ENCODE results near the gene ALDH1A1.

Gene ALDH1A1

DNA sequence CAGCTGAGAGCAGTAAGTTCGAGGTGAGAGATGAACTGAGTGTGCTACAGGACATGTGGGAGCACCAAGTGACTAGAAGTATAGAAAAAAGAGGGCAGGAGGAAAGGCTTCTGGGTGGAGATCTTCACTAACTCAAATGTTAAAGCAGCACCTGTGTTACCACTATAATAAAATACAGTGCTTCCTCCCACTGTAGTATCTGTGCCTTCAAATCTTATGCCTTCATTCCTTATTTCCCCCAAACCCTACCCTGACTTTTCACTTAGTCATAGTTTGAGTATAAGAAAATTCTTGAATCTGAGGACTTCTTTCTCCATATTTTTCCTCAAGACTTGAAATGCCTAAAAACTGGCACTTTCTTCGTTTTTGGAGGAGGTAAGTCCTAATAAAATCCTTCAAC, 61.8 kb downstream of the ALDH1A1 start (continued):
- TF ChIP-seq ZNF777 (tag by site-specific recombination; IDR thresholded peaks at IDR 0.05; ENCODE audit: borderline replicate concordance) (no peak), ZNF521 (tag by site-specific recombination; IDR thresholded peaks at IDR 0.05) (no peak), KLF1 (tag by site-specific recombination; IDR thresholded peaks at IDR 0.05) (no peak)

- ChIA-PET POLR2A (no interaction called here), CTCF (interaction anchor here (0.6 to 1.7 kb wide), 4 partner anchors 17 to 134 kb away, joined by 3 to 4 read pairs (median 3); no protein-coding TSS in a partner anchor)
- Histone ChIP-seq H3K4me1 (ENCODE audit: control insufficient read depth, insufficient read depth, low read length) (no peaks in the 10 kb centered on the region), H3K27ac (ENCODE audit: extremely low read depth, low read depth, low read length) (no peak overlapping the region), H3K4me3 (ENCODE audit: low read depth, low read length) (no peak overlapping the region), H3K9me3 (ENCODE audit: control insufficient read depth, insufficient read depth, low read depth, low read length) (no peaks in the 10 kb centered on the region), H3K36me3 (ENCODE audit: control insufficient read depth in 2 of 2, insufficient read depth in 1 of 2, low read length in 2 of 2) (no peaks in the 10 kb centered on the region)
- TF ChIP-seq ZNF777 (tag by site-specific recombination; IDR thresholded peaks at IDR 0.05; ENCODE audit: borderline replicate concordance) (no peak), ZNF529 (tag by site-specific recombination; IDR thresholded peaks at IDR 0.05; ENCODE audit: insufficient replicate concordance) (no peak), ZNF274 (IDR thresholded peaks at IDR 0.05; ENCODE audit: low read length) (no peak), ZNF274 (tag by site-specific recombination; IDR thresholded peaks at IDR 0.05; ENCODE audit: borderline replicate concordance) (no peak), ZNF843 (tag by site-specific recombination; IDR thresholded peaks at IDR 0.05) (no peak), ZNF404 (tag by site-specific recombination; IDR thresholded peaks at IDR 0.05) (no peak), HIC1 (tag by site-specific recombination; IDR thresholded peaks at IDR 0.05) (no peak), TRIM28 (IDR thresholded peaks at IDR 0.05; ENCODE audit: borderline replicate concordance, low read length) (no peak), KLF8 (tag by site-specific recombination; IDR thresholded peaks at IDR 0.05) (no peak), ZNF530 (tag by site-specific recombination; IDR thresholded peaks at IDR 0.05; ENCODE audit: low read depth) (no peak)
Observed at GRCh38 chr9:72888943-72889342, 63.9 kb downstream of the ALDH1A1 start.

DNA sequence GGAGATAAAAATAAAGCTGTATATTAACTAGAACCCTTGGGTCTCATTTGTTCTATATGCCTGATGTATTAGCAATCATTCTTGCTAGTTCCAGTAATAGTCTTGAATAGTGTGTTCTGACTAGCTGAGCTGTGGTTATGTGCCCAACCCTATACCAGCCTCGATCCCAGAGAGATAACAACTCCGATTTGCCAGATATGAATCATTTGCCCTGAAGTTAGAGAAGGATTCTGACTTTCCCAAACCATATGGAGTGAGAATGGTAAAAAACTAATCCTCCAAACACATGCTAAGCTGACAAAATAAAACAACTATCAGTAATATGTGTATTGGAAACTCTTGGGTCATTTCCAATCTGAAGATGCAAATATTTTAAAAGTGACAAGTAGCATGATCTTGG, 64.8 kb downstream of the ALDH1A1 start:
- ChIA-PET POLR2A (no interaction called here), CTCF (interaction anchor here (1.7 kb wide), 1 partner anchor 16 kb away, joined by 4 read pairs; no protein-coding TSS in a partner anchor)
- Histone ChIP-seq H3K27ac (ENCODE audit: extremely low read depth, low read depth, low read length) (no peak overlapping the region), H3K36me3 (ENCODE audit: control insufficient read depth in 2 of 2, insufficient read depth in 1 of 2, low read length in 2 of 2) (no peaks in the 10 kb centered on the region), H3K9me3 (ENCODE audit: control insufficient read depth, insufficient read depth, low read depth, low read length) (no peaks in the 10 kb centered on the region), H3K4me3 (ENCODE audit: low read depth, low read length) (no peak overlapping the region), H3K4me1 (ENCODE audit: control insufficient read depth, insufficient read depth, low read length) (no peaks in the 10 kb centered on the region)
- TF ChIP-seq, protein P1, sequence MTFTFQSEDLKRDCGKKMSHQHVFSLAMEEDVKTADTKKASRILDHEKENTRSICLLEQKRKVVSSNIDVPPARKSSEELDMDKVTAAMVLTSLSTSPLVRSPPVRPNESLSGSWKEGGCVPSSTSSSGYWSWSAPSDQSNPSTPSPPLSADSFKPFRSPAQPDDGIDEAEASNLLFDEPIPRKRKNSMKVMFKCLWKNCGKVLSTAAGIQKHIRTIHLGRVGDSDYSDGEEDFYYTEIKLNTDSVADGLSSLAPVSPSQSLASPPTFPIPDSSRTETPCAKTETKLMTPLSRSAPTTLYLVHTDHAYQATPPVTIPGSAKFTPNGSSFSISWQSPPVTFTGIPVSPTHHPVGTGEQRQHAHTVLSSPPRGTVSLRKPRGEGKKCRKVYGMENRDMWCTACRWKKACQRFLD (tag by site-specific recombination; IDR thresholded peaks at IDR 0.05) = no peak
- no peak for TF ChIP-seq ZNF121 (tag by site-specific recombination; IDR thresholded peaks at IDR 0.05)
- TF ChIP-seq ZNF530 (tag by site-specific recombination; IDR thresholded peaks at IDR 0.05; ENCODE audit: low read depth) = no peak
- no peak for TF ChIP-seq ZNF335 (tag by site-specific recombination; conservative IDR thresholded peaks at IDR 0.05)
- no peak for TF ChIP-seq ZNF366 (tag by site-specific recombination; conservative IDR thresholded peaks at IDR 0.05)
- no peak for TF ChIP-seq ZNF37A (tag by site-specific recombination; IDR thresholded peaks at IDR 0.05)
- TF ChIP-seq ZNF473 (tag by site-specific recombination; IDR thresholded peaks at IDR 0.05) = no peak
- TF ChIP-seq ZXDB (tag by site-specific recombination; IDR thresholded peaks at IDR 0.05) = no peak
- no peak for TF ChIP-seq KLF17 (tag by site-specific recombination; IDR thresholded peaks at IDR 0.05)
- no peak for TF ChIP-seq ZNF76 (tag by site-specific recombination; IDR thresholded peaks at IDR 0.05; ENCODE audit: borderline replicate concordance, low read depth)

Measured in HEK293 (cell line).